ENCODE data around the gene GJC1.

The GJC1 gene

DNA sequence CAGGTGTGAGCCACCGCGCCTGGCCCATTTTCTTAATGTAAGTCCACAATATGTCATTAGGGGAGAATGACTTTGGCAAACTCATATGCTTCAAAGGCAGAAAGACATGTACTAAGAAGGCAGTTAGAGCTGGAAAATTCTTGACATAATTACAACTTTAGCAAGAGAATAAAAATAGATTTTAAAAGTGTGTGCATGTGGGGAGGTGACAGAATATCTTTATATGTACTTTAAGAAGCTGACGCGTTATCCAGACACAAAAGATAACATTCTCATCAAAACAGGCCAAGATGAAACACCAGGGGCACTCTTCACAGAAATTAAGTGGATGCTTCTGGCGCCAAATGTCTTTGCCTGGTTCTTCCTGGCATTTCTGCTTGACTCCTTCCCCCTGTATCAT is 28.2 kb downstream of the GJC1 start:
- no peak for DNase-seq (ENCODE audit: low read depth)

DNA sequence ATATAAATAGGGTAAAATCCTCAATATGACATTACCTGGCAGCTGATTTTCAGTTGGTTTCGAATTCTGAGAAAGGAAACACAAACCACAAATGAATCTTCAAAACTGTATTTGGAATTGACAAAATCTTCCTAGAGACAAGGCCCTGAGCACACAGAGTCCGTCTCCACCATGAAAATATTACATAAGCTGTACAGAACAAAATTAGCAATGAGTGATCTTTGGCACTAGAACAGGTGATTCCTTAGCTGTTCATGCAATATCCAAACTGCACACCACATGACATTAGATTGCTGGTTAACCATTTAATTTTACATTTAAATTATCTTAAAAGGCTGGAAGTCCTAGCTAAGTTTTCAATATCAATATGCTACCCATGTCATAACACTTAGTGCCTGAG is 31.7 kb downstream of the GJC1 start:
- no peak for DNase-seq (ENCODE audit: low read depth)

DNA sequence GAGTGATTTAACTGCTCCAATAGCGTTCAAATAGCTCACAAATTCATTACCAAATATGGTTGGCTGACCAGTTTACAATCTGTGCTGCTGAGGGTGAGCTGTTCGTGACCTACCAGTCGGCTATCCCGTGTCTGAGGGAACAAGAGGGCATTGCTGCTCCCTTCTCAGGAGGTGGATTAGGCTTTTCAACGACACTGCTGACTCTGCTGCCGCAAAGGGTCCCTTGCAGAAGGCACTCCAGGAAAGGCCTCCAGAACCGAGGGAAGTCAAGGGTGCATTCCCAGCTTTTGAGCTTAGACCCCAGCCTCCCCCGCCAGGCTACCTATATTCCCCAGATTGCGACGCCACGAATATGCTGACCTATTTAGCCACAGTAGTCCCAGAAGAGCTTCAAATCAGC is 32.3 kb downstream of the GJC1 start:
- no peak for DNase-seq (ENCODE audit: low read depth)

DNA sequence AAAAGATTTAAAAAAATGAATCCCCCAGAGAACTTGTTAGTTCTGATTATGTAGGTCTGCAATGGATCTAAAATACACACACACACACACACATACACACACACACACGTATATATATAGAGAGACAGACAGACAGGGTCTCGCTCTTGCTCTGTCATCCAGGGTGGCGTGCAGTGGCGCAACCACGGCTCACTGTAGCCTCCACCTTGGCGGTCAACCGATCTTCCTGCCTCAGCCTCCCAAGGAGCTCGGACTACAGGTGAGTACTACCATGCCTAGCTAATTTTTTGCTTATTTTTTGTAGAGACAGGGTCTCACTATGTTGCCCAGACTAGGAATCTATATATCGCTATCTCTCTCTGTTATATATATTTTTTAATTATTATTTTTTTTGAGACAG is 33.4 kb downstream of the GJC1 start:
- DNase-seq (ENCODE audit: low read depth): no peak

DNA sequence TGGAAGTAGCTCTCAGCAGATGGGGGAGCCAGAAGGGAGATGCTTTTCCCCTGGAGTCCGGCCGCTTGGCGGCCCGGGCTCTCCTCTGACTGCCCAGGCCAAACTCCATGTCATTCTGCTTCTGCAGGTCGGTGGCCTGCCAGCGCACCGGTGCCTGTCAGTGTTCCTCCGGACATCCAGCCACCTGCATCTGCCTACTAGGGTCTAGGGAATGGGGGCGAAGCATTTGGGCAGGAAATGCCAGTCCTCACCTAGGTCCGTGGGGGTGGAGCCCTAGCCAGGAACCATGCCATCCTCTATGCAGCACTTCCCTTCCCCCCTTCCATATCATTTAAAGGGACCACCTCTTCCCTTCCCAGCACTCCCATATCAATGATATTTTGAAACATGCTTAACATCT is 34.2 kb downstream of the GJC1 start:
- no peak for DNase-seq (ENCODE audit: low read depth)

DNA sequence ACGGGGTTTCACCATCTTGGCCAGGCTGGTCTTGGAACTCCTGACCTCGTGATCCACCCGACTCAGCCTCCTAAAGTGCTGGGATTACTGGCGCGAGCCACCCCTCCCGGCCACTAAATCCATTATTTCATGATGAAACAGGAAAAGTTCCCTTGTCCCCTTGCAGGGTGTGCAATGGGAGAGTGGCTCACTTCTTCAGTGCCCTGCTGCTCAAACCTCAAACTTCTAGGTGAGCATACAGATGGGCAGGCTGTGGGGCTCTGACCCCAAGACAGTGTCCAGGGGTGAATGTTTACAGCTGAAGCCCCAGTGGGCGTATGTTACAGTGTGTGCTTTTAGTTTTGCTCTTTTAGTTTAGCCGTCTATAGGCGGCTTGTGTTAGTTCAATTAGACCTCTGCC is 34.7 kb downstream of the GJC1 start:
- DNase-seq (ENCODE audit: low read depth): no peak

DNA sequence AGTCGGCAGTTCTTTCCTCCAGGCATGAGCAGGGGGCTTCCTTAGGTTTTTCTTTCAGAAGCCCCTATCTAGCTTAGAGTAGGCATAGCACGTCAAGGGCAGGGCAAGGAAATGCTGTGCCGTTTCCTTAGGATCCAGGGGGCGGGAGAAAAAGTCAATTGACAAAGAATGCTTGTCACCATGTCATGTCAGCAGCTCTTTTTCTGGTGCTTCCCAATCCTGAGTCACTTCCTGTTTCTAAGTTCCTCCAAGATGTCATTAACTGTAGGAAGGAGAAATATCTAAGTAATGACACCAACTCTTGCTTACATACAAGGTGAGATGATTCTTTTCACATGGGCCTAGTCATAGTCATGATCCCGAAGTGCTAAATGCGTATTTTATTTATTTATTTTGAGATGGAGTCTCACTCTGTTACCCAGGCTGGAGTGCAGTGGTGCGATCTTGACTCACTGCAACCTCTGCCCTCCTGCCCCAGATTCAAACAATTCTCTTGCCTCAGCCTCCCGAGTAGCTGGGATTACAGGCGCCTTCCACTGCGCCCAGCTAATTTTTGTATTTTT is 35.2 kb downstream of the GJC1 start:
- DNase-seq (ENCODE audit: low read depth): no peak

DNA sequence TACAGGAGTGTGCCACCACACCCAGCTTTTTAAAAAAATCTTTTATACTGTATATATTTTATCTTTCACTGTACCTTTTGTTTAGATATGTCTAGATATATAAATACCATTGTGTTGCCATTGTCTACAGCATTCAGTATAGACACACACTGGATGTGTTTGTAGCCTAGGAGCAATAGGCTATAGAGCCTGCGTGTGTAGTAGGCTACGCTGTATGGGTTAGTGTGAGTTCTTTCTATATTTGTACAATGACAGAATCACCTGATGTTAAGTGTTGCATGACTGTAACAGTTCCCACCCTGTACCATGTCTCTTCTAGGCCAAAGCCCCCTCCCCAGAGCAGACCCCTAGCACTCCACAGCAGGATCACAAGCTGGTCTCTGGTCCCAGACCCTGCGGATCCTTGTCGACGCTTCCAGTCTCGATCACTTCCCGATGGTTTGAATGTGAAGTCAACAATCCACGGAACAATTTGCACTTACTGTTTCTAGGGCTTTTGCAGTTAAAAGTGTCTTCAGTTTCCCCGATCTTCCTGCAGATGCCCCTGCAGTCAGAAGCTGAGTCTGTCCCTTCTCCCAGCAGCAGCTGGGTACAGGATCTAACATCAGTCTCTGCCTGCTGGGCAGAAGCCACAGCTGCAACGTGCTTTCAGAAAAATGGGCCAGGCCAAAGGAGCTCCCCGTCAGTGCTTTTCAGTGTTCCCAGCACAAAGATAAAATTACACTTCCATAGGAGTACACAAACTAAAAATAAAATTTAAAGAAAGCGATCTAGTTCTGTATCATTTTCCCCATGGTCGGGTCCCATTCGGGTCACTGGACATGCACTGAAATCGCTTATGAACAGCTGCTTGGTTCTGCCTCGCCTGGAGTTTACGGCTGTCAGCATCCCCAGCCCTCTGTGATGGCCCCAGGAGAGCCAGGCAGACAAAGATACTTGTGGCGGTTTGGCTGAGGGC is 35.9 kb downstream of the GJC1 start:
- no peak for DNase-seq (ENCODE audit: low read depth)

DNA sequence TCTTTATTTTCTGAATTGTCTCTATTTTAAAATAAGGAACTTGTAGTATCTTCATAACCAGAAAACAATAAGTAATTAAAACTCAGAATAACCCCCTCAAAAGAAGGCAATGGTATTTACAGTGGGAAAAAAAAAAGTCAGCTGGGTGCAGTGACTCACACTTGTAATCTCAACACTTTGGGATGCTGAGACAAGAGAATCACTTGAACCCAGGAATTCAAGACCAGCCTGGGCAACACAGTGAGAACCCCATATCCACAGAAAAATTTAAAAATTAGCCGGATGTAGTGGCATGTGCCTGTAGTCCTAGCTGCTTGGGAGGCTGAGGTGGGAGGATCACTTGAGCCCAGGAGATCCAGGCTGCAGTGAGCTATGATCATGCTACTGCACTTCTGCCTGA is 37.8 kb downstream of the GJC1 start:
- DNase-seq (ENCODE audit: low read depth): no peak

DNA sequence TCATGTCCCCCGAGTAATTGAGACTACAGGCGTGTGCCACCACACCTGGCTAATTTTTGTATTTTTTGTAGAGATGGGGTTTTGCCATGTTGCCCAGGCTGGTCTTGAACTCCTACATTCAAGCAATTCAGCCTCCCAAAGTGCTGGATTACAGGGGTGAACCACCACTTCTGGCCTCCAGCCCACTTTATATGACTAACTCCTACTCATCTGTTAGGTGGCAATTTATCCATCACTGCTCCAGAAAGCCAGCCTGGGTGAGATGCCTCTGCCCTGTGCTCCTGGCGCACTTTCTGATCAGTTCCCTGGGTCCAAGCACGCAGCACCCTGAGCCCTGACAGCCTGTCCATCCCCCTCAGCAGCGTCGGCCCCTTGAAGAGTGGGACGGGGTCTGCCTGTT is 41.9 kb downstream of the GJC1 start:
- no peak for DNase-seq (ENCODE audit: low read depth)

DNA sequence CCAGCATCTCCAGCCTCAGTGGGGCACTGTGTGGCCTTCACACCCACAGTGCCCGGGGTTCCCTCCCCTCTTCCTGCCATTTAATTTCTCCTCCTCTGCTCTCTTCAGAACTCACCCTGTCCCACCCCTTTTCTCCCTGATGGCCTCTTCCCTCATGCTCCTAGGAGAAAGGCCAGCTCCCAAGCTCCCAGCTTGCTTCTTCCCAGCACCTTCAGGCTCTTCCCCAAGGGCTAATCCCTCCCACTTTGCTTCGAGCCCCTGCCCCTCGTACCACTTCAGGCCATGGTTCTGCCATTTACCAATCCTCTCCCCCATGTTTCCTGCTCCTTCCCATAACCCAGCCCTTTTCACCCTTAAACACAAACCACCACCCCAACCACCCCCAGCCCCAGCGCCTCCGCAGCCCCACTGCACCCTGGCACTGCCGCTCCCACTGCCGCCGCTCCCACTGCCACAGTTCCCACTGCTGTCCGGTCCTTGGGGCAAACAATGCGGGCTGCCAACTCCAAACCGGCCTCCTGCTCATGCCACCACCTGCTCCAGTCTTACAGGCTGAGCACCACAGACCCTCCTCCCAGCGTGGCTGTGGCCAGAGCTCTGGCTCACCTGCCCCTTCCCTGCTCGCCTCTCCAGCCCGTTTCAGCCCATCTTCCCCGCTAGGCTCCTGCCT is 42.7 kb downstream of the GJC1 start:
- no peak for DNase-seq (ENCODE audit: low read depth)

DNA sequence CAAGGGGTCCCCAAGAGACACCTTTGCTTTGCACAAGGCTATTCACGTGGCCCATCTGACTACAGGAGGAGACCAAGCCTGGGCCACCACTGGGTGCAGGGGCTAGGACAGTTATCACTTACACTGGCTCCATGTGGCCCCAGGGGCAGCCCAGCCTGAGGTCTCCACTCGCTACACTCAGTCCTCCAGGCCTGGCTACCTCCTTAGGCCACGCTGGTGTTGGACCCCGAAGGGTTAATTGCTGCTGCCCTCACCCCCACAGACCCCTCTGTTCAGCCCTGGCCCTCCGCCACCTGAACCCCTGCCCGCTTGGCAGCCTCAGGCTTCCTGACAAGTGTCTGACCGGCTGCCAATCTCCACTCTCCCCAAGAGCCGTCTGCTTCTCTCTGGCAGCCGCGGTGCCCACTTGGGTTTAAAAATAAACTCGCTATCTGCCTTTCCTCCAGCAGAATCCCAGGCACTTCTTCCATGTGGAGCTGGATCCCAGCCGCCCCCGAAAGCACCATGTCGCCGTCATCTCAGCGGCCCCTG is 43.5 kb downstream of the GJC1 start:
- DNase-seq (ENCODE audit: low read depth): no peak

DNA sequence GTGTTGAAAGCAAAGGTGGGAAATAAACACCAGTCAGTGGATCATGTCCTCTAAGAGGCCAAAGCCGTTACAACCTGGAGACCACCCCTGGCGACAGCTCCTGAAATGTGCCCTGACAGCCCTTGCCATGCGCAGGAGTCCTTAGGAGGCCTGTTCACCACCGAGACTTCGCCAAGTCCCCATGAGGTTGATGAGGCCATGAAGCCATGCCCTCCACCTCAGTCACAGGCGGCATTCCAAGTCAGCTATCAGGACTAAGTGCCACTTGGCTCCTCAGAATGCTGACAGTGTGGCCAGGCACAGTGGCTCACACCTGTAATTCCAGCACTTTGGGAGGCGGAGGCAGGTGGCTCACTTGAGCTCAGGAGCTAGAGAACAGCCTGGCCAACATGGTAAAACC is 44.2 kb downstream of the GJC1 start:
- no peak for DNase-seq (ENCODE audit: low read depth)

DNA sequence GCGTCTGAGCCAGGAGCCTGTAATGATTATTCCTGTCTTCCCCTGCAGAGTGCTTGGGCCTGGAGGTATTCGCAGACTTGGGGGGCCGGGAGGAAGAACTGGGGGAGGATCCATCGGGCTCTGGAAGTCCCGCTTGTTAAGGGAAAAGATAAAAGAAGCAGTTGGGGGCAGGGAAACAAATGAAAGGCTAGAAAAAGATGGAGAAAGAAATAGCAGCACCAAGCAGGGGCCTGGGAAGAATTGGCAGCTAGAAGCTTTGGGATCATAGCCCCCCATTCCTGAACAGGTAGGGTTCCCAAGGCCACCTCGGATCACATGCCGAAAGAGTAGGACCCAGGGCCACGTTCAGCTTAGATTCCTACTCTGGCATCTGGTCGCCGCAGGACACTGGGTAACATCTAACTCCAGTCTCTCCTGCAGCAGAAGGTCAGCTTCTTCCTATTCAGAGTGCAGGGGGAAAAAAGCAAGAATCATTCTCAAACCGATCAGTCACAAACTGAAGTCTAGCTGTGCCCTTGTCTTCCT is 47.7 kb downstream of the GJC1 start:
- DNase-seq (ENCODE audit: low read depth): no peak

DNA sequence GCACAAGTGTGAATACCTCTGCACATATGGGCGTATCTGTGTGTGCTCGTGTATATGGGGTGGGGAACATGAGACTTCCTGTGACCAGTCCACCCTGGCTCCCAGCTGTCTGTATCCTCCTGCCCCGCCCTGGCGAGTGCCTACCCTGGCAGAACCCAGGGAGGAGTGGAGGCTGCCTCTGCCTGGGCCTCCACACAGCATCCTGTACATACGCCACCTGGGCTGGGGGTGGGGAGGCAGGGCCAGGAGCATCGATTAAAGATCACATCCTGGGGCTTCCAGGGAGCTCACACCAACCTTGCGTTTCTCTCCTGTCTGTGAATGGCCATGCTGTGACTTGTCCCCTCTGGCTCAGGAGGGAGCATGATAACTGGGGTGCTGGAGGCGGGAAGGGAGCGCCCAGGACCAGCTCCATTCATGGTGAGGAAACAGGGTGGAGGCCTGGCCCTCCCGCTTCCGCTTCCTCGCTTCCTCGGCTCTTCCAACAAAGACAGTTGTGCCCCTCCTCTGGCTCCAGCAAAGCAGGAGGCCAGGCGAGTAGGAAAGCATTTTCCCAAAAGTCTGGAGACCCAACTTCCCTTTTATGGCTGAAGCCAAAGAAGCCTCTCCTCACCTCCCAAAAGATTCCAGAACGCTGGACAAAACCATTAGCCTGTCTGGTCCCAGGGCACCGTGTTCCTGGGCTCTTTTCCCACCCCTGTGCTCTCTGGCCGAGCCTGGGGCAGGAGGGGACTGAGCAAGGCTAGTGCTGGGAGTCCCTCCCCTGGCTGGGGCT is 48.3 kb downstream of the GJC1 start:
- DNase-seq (ENCODE audit: low read depth): no peak

DNA sequence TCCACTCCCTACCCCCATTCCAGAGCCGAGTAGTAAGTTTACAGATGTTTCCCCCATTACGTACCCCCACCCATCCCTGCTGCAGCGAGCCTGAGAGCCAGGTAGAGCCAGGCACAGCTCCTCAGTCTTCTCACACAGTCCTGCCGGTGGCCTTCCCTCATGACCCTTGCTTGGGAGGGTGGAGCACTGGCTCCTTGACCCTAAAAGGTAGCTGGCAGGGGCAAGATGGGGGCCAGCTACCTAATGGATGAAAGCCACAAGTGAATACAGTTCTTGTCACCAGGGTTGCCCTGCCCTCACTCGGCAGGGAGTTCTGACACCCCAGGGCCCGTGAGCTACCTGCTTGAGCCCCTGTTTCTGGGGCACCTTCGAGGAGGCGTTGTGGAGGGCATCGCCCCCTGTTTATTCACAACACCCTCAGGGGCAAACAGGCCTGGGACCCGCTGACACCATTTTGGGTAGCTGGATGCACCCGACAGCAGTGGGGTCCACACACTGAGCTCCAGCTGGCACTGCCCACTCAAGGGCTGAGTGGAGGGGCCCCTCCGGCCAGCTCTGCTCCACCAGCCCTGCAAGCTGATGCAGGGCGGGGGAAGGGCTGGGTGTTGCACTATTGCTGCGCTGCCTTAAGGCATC is 49.1 kb downstream of the GJC1 start:
- no peak for DNase-seq (ENCODE audit: low read depth)

DNA sequence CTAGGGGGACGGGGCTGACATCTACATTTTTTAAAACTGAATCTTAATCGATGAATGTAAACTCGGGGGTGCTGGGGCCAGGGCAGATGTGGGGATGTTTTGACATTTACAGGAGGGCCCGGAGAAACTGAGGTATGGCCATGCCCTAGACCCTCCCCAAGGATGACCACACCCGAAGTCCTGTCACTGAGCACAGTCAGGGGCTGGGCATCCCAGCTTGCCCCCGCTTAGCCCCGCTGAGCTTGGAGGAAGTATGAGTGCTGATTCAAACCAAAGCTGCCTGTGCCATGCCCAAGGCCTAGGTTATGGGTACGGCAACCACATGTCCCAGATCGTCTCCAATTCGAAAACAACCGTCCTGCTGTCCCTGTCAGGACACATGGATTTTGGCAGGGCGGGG is 49.9 kb downstream of the GJC1 start:
- DNase-seq (ENCODE audit: low read depth): no peak

DNA sequence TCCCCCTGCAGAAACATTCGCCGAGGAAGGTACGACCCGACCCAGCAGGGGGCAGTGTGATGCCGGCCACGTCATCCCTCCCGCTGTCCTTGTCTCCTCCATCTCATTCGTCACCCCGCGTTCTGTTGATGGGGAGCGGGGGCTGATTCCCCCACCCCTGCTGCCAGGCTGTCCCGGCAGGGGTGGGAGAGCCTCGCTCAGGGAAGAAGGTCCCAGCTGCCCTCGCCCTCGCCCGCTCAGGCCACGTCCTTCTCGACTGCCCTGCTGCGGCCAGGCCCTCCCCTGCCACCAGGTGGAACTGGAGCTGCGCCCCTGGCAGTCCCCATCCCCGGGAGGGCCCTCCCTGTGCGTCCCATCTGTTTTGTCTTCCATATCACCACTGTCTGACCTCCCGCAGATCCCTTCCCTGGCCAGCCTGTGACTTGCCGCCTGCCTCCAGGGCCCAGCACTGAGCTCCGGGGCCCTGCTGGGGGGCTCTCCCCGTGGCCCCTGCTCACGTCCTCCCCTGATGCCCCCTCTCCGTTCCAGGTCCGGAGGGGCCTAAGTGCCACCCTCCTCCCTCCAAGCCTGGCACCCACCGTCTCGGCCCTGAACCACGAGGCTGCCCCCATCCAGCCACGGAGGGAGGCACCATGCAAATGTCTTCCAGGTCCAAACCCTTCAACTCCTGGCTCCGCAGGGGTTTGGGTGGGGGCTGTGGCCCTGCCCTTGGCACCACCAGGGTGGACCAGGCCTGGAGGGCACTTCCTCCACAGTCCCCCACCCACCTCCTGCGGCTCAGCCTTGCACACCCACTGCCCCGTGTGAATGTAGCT is 50.7 kb downstream of the GJC1 start:
- DNase-seq (ENCODE audit: low read depth): peak; percentile 75

DNA sequence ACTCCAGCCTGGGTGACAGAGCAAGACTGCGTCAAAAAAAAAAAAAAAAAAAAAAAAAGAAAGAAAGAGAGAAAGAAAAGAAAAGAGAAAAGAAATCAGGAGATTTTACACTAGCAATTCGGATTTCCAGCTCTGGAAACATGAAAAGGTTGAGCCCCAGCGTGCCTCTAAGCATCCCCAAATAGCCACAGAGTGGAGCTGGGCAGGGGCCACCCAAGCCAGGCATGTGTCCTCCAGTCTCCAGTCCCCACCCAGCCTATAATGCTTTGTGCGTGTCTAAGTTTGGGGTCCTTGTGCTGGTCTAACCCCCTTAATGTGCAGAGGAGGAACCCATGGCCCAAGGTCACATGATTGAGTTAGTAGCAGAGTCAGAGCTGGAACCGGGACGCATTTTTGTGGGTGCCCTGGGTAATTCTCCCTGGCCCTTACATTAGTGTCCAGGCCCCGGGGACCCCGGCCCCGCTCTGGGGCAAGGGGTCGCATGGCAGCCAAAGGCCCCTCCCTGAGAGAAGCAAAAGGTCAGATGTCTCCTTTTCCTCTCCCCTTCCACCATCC is 51.4 kb downstream of the GJC1 start:
- DNase-seq (ENCODE audit: low read depth): no peak

Measured in activated T-cell treated with anti-CD3 and anti-CD28 coated beads for 24 hours (primary cell).